OCI-LY7 (cell line): ENCODE measurements around the gene SH3TC1. TPM values are rescaled to one million over a fixed set of nuclear protein-coding genes. Genes with fewer than 3 reads are reported as not detected.

Experiments
- BruUV-seq: library from RNA; stranded (reverse); fragments of 400-500 nt; replicated peaks from 2 replicates; lab custom pipeline; 2021; lab: Mats Ljungman, UMichigan
- CTCF ChIA-PET: fragments of 300-600 bp; sonication (Branson Sonifier 250); formaldehyde crosslinking; loops from one replicate; lab custom pipeline; 2022; ENCODE audit warnings: antibody characterized with exemption; ENCODE audit not compliant: unreplicated experiment; lab: Charles Lee
- POLR2A ChIA-PET: fragments of 300-600 bp; sonication (Branson Sonifier 250); formaldehyde crosslinking; loops from one replicate; lab custom pipeline; 2022; ENCODE audit warnings: antibody characterized with exemption; lab: Charles Lee
- DNase-seq: peaks from one replicate; pipeline ENCODE4 v3.0.0-alpha.2; 2015; ENCODE audit warnings: low spot score
- H2AFZ ChIP-seq: fragments of 200-600 bp; sonication (generic), shearing (Covaris generic); 2 replicates; pipeline ENCODE4 v1.6.1; 2014; ENCODE audit warnings: mild to moderate bottlenecking, antibody characterized with exemption, low read length, moderate library complexity
- H3K27ac ChIP-seq: fragments of 200-600 bp; sonication (generic); 2 replicates; pipeline ENCODE4 v1.5.1; 2014; ENCODE audit warnings: mixed run types, low read depth, mild to moderate bottlenecking, moderate library complexity, low read length, inconsistent platforms; ENCODE audit not compliant: poor library complexity, severe bottlenecking
- H3K36me3 ChIP-seq: fragments of 200-600 bp; sonication (generic); 2 replicates; pipeline ENCODE4 v1.6.1; 2014; ENCODE audit warnings: mild to moderate bottlenecking, antibody characterized with exemption, low read length, moderate library complexity, mixed read lengths; ENCODE audit not compliant: insufficient read depth
- H3K4me1 ChIP-seq: fragments of 200-600 bp; sonication (generic); 2 replicates; pipeline ENCODE4 v1.5.1; 2014; ENCODE audit warnings: mild to moderate bottlenecking, low read length; ENCODE audit not compliant: insufficient read depth, poor library complexity, severe bottlenecking
- H3K4me2 ChIP-seq: fragments of 200-600 bp; sonication (generic); 2 replicates; pipeline ENCODE4 v1.6.1; 2014; ENCODE audit warnings: mild to moderate bottlenecking, low read length
- H3K4me3 ChIP-seq: fragments of 200-600 bp; sonication (generic); 2 replicates; pipeline ENCODE4 v1.5.1; 2014; ENCODE audit warnings: mild to moderate bottlenecking, low read depth, low read length; ENCODE audit not compliant: poor library complexity, severe bottlenecking
- H3K79me2 ChIP-seq: fragments of 200-600 bp; sonication (generic); 2 replicates; pipeline ENCODE4 v1.6.1; 2016; ENCODE audit warnings: low read depth, mild to moderate bottlenecking, low read length, moderate library complexity, mixed read lengths; ENCODE audit not compliant: insufficient read depth
- H3K9me2 ChIP-seq: fragments of 200-600 bp; sonication (generic); 2 replicates; pipeline ENCODE4 v1.6.1; 2016; ENCODE audit warnings: mild to moderate bottlenecking, low read length, mixed read lengths; ENCODE audit not compliant: insufficient read depth
- H3K9me3 ChIP-seq: fragments of 200-600 bp; sonication (generic); 2 replicates; pipeline ENCODE4 v1.6.1; 2014; ENCODE audit warnings: mild to moderate bottlenecking, mixed run types, low read length, mixed read lengths
- H4K20me1 ChIP-seq: fragments of 200-600 bp; sonication (generic); 2 replicates; pipeline ENCODE4 v1.6.1; 2014; ENCODE audit warnings: mild to moderate bottlenecking, antibody characterized with exemption, low read length, moderate library complexity, mixed read lengths; ENCODE audit not compliant: insufficient read depth
- CTCF ChIP-seq: fragments of 200-600 bp; sonication (generic); conservative IDR thresholded peaks from 2 replicates; pipeline ENCODE4 v1.5.1; 2014; ENCODE audit warnings: mild to moderate bottlenecking, antibody characterized with exemption, low read length, moderate library complexity, mixed read lengths
- EZH2phosphoT487 ChIP-seq: fragments of 200-600 bp; sonication (generic); IDR thresholded peaks from 2 replicates; pipeline ENCODE4 v1.6.1; 2018; ENCODE audit warnings: low read depth, borderline replicate concordance, mild to moderate bottlenecking, mixed run types, antibody characterized with exemption, low read length, moderate library complexity, mixed read lengths
- intact Hi-C: fragments of 100-400 bp; cut with micrococcal nuclease; formaldehyde crosslinking; loops from one replicate; pipeline ENCODE4 v1.10.0; 2022; ENCODE audit not compliant: unreplicated experiment
- total RNA-seq, 2 experiments: library from RNA; depleted of rRNA in 1 of 2; stranded (reverse); fragments of >200 nt in 1 of 2; shearing (Covaris generic) in 1 of 2; gene quantifications; 2 replicates each; pipeline ENCODE4 v1.2.3, GENCODE V29; 2014 to 2022

The SH3TC1 gene
- total RNA-seq, 2 experiments from 2014 or later: 17.5 to 42.4 TPM

GRCh38 chr4:8227201-8227770 lies 28.2 kb downstream of the SH3TC1 start:
- Histone ChIP-seq H3K79me2 (no peaks in the 10 kb centered on the region), H3K4me3 (no peak overlapping the region), H4K20me1 (no peaks in the 10 kb centered on the region), H3K9me2 (no peaks in the 10 kb centered on the region), H2AFZ (no peak overlapping the region), H3K36me3 (no peaks in the 10 kb centered on the region), H3K27ac (no peak overlapping the region), H3K4me2 (no peak overlapping the region), H3K9me3 (no peaks in the 10 kb centered on the region), H3K4me1 (peaks cover 19% of the 10 kb centered on the region)
- no TSS peak for BruUV-seq
- ChIA-PET CTCF (no interaction called here), POLR2A (interaction anchor here (0.6 kb wide), 1 partner anchor 17 kb away, joined by 4 read pairs; no protein-coding TSS in a partner anchor)
- intact Hi-C loops: no loop called here
- no peak for DNase-seq
- TF ChIP-seq EZH2phosphoT487: no peak
- TF ChIP-seq CTCF: no peak

GRCh38 chr4:8227771-8228318 lies 28.8 kb downstream of the SH3TC1 start:
- Histone ChIP-seq H3K9me3 (no peaks in the 10 kb centered on the region), H3K4me2 (peak overlapping the region; percentile 53; the same call in 1 of the 2 replicates), H3K9me2 (no peaks in the 10 kb centered on the region), H4K20me1 (no peaks in the 10 kb centered on the region), H3K79me2 (no peaks in the 10 kb centered on the region), H2AFZ (no peak overlapping the region), H3K27ac (no peak overlapping the region), H3K4me1 (peaks cover 19% of the 10 kb centered on the region), H3K4me3 (no peak overlapping the region), H3K36me3 (no peaks in the 10 kb centered on the region)
- ChIA-PET POLR2A (interaction anchor here (0.6 kb wide), 1 partner anchor 18 kb away, joined by 4 read pairs; no protein-coding TSS in a partner anchor), CTCF (no interaction called here)
- BruUV-seq: no TSS peak
- intact Hi-C loops: no loop called here
- no peak for DNase-seq
- TF ChIP-seq EZH2phosphoT487 (no peak), CTCF (no peak)
